GM19351 (cell line): ENCODE data around the gene CTBP1.

ENCODE experiments used
- ATAC-seq: cut with Tn5 transposase; IDR thresholded peaks from one replicate; pipeline ENCODE4 v1.9.1; 2021; ENCODE audit warnings: mild to moderate bottlenecking, moderate library complexity; ENCODE audit not compliant: unreplicated experiment

Gene CTBP1

GRCh38 chr4:1285151-1285789 is 36.3 kb upstream of the CTBP1 start:
- ATAC-seq: no peak

- no peak for ATAC-seq
Measured at GRCh38 chr4:1283711-1284110, 34.8 kb upstream of the CTBP1 start.

- no peak for ATAC-seq
Measured at GRCh38 chr4:1279253-1279652, 30.3 kb upstream of the CTBP1 start.

- ATAC-seq: no peak
Measured at GRCh38 chr4:1277667-1278665, 29.0 kb upstream of the CTBP1 start.

GRCh38 chr4:1276984-1277383 is 28.1 kb upstream of the CTBP1 start:
- ATAC-seq: no peak

GRCh38 chr4:1274871-1275270 is 25.9 kb upstream of the CTBP1 start:
- no peak for ATAC-seq

GRCh38 chr4:1271686-1272085 is 22.8 kb upstream of the CTBP1 start:
- no peak for ATAC-seq

- no peak for ATAC-seq
Measured at GRCh38 chr4:1269209-1269608, 20.3 kb upstream of the CTBP1 start.

GRCh38 chr4:1266881-1267763 is 18.2 kb upstream of the CTBP1 start:
- ATAC-seq: no peak

- no peak for ATAC-seq
Measured at GRCh38 chr4:1265351-1265750, 16.4 kb upstream of the CTBP1 start.

- no peak for ATAC-seq
Measured at GRCh38 chr4:1264942-1265341, 16.0 kb upstream of the CTBP1 start.

GRCh38 chr4:1261107-1261928 is 12.4 kb upstream of the CTBP1 start:
- no peak for ATAC-seq

GRCh38 chr4:1260418-1261106 is 11.6 kb upstream of the CTBP1 start:
- no peak for ATAC-seq

- no peak for ATAC-seq
Measured at GRCh38 chr4:1259966-1260365, 11.0 kb upstream of the CTBP1 start.

- ATAC-seq: no peak
Measured at GRCh38 chr4:1258457-1258856, 9.5 kb upstream of the CTBP1 start.

GRCh38 chr4:1255699-1256098 is 6.8 kb upstream of the CTBP1 start:
- no peak for ATAC-seq

- no peak for ATAC-seq
Measured at GRCh38 chr4:1255151-1255550, 6.2 kb upstream of the CTBP1 start.

GRCh38 chr4:1253831-1254230 is 4.9 kb upstream of the CTBP1 start:
- no peak for ATAC-seq

GRCh38 chr4:1252928-1253492 is 4.1 kb upstream of the CTBP1 start:
- ATAC-seq: no peak

- ATAC-seq: no peak
Measured at GRCh38 chr4:1251773-1252066, 2.8 kb upstream of the CTBP1 start.
